ENCODE measurements around the gene KCNQ1.

Gene KCNQ1

DNA sequence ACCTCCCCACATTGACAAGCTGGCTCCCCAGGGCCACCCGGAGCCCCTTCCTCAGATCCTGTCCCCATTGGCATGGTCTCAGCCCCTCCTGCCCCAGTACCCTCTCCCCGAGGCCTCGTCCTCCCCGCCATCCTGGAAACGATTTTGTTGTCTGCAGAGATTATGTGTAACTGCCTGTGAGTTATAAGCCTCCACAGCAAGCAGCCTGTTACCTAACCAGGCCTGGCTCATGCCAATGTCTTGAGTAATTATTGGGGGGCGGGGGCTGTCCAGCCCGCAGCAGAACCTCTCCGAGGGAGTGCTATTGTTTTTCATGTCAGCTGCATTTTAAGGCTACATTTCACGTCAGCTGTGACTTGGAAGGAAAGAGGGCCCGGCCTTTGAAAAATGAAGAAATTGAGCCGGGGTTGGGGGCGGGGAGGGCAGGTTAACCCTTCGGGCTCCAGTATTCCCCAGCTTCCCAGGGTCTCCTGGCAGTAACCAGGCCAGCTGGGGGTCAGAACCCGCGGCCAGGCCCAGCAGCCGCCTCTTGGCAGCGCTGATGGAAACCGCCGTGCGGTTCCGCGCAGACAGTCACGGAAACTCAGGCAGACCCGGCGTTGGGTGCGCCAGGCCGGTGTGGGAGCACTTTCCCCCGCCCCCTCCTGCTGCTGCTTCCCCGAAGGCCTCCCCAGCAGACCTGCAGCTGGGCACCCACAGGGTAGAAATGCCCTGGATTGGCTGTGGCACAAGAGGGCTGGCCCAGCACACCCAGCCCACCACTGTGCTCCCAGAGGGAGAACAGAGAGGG lies 381.3 kb downstream of the KCNQ1 start:
- DNase-seq (ENCODE audit: low spot score) = peak; percentile 97

DNA sequence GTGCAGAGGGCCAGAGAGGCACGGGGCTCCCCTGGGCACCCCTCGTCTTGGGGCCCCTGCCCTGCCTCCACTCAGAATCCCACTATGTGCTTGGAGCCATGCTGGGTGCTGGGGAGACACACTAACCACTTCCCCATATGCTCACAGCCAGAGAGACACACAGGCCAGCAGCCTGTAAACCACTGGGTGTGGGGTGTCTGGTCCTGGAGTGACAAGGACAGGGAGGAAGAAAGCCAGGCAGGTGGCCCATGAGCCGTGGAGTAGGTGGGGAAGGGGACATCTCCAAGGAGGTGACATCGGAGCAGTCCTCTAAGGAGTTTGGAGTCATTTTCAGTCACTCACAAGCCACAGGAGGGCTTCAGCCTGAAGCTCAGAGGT lies 381.9 kb downstream of the KCNQ1 start:
- no peak for DNase-seq (ENCODE audit: low spot score)

DNA sequence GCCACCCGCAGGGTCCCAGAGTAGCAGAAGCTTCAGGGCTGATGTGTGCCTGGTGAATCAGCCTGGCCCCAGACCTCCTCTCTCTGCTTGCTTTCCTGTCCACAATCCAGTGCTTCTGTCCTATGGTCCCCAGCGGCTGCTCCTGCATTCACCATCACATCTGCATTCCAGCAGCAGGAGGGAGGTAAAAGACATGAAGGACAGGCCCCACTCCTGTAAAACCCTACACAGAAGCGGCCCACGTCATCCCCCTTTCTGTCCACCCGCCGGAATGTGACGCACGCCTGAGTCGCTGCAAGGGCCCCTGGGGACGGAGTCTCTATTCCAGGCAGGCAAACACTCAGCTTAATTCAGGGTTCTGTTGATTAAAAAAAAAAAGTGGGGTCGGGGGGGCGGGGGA lies 382.4 kb downstream of the KCNQ1 start:
- no peak for DNase-seq (ENCODE audit: low spot score)

DNA sequence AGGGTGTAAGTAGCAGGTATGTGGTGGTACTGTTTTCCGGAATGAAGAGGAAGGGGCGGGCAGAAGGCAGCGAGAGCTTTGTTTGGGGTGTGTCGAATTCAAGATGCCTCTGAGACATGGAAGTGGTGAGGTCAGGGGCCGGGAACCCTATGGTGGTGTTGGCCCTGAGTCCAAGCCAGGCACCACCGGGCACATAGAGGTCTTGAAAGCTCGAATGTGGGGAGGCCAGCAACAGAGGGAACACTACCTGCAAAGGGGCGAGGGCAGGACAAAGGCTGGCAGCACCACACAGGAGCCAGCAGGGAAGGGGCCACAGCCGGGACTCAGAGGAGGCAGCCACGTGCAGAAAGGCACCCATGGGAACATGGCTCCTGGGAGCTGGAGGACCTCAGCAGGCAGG lies 383.0 kb downstream of the KCNQ1 start:
- DNase-seq (ENCODE audit: low spot score) = no peak

DNA sequence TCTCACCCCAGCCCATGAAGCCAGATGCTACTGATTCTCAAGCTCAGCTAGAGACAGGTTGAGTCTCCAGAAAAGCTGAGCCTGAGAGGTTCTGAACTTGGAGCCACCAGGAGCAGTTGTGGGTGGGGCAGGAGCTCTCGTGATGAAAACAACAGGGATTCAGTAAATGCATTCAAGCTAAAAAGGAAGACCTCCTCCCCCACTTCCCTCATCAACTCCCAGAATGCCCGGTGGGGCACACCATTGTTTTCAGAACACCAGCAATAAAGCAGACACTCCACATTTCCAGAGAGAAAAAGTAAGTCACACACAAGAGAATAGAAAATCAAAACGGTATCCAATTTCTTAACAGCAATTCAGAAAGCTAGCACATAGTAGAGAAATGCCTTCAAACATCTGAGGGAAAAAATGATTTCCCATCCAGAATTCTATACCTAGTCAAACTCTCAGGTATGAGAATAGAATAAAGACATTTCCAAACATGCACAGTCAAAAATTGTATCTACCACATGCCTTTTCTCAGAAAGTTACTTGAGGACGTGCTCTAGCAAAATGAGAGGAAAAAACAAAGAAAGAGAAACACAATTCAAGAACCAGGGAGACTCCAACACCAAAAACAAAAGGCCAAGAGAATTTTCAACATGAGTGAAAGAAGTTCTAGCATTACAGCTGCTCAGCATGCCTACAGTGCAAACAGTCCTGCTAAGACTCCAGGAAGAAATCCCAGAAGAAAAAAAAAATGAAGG lies 383.9 kb downstream of the KCNQ1 start:
- DNase-seq (ENCODE audit: low spot score) = no peak

DNA sequence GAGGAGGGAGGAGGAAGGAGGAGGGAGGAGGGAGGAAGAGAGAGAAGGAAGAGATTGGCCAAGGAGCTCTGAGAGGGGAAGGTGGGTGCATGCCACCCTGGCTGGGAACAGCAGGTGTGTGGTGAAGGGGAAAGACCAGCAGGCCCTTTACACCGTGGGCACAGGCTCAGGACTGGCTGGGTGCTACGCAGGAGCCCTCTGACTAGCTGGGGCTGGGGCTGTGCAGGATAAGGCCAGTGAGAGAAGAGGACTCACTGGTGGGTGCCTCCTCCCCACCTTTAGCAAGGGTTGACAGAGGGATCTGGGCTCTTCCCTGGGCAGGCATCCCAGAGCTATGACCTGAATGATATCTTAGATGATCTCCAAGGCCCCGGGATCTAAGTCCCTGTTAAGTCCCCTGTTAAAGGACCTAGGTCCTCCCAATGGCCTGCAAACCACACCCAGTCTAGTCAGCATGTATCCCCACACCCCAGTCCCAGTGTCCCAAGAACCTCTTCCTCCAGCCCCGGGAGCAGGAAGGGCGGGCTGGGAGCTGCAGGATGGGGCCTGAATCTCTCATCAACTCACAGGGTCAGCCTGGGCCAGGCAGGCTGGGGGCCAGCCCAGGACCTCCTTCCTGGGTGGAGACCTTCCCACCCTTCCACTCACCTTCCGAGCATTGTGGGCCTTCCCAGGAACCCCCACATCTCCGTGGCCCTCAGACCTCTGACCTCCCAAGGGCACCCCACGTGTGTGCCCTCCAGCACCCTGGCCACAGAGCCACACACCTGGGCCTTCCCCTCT lies 385.4 kb downstream of the KCNQ1 start:
- no peak for DNase-seq (ENCODE audit: low spot score)

DNA sequence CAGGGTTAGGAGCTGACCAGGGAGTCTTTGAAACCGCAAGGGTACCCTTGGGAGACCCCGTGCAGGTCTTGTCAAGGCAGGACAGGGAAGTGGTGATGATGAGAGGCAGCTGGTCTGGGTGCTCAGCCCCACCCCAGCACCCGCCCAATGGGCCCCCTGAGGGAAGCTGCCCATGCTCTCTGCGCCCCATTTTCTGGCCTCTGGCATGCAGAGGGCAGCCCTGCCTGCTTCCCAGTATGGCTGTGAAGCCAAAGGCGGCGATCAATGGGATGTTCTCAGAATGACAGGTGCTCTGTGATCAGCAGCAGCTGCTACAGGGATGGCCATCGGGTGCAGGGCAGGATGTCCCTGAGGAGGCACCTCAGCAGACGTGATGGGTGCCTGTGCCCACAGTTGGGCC lies 386.1 kb downstream of the KCNQ1 start:
- no peak for DNase-seq (ENCODE audit: low spot score)

DNA sequence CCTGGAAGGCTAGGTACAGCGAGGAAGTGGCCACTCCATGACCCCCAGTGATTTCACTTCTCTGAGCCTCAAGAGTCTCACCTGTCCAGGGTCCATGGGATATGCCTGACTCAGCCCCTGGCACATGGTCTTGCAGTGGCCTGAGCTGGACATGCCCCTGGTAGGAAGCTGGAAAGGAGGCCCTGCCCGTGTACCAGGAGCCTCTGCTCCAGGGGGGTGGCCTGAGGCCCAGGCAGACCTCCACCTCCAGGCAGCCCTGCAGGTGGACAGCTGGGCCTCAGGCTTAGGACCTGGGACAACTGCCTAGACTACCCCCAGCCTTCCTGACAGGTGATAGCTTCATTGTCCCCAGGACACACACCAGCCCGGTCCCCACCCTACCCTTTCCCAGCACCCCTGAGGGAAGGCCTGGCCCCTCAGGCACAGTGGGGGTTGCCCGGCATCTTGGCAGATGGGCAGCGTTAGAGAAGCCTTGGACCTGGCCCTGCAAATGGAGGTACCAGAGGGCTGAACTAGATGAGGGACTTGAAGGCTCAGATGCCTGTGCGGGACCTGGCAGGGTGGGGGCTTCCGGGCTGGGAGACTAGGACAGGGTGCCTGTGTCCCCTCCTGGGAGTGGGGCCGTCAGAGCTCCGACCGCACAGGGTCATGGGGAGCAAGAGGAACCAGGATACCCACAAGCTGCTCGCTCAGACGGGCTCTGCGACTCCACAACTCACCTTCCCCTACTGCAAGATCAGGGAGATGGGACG lies 387.1 kb downstream of the KCNQ1 start:
- DNase-seq (ENCODE audit: low spot score) = no peak

DNA sequence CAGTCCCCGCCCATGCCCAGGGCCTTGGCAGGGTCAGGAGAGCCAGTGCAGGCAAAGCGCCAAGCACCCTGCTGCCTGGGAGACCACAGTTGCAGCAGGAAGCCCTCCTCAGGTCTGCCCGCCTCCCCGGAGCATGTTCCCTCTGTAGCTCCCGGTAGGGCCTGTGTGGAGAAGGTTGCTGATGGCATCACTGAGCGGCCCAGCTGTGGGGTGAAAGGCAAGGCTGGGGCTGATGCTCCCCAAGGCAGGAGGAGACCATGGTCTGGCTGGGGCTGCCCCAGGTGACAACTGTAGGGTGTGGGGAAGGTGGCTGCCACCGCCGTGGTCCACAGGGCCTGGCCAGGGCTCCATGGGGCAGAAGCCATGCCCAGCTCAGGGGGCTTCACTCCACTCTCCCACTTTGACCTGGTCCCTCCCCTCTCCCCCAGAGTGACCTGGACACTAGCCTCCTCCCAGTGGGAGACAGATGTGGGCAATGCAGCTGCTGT lies 387.8 kb downstream of the KCNQ1 start:
- DNase-seq (ENCODE audit: low spot score) = no peak

DNA sequence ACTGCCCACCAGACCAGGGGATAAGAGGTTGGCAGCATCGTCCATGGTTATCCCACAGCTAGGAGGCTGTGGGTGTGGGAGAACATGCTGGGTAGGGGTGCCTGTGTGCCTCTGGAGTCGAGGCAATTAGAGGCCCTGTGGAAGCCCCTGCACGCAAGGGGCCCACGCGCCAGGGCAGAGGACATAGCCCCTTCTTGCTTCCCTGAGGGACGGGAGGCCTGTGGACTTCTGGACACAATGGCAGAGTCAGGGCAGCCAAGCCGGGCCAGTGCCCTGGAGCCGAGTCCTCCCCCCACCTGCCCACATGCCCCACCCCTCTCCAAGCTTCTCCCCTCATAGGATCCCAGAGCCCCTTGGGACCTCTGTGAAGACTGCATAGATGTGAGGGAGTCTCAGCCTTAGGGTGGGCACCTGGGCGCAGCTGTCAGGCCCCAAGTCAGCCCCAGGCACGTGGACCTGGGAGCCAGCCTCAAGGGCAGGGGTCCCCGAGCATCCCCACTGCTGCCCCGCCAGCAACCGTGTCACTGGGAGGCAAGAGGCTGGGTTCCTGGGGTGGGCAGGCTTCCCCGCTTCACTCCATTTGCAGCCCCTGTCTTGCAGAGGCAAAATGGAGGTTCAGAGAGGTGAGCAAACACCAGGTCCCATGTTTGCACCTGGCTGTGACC lies 388.4 kb downstream of the KCNQ1 start:
- no peak for DNase-seq (ENCODE audit: low spot score)

DNA sequence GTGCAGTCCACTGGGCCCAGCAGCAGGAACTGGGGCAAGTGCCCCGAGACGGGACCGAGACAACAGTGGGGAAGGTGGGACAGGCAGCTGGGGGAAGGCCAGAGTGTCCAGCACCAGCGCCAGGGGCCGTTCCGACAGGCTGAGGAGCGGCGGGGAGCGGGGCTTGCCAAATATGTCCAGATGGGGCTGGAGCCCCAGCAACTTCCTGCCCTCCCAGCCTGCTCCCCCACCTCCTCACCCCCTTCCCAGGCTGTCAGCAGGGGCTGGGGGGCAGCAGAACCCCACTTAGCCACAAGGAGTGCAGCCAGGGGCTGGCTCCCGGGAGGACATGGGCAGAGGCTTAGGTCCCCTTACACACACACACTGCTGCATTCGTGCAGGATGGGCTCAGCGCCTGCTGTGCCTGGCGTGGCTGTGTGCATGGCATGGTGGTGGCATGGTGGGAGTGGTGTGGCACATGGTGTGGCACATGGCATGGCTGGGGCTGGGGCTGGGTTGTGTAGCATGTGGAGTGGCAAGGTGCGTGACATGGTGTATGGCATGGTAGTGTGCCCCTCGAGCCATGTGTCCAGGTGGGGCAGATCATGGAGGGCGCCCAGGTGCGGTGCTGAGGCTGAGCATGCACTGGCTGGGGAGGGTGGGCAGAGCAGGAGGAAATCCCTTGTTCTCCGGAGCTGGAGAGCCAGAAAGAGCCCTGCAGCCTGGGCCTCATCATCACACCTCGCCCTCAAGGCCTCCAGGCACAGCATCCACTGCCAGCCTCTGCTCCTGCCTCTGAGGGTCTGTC lies 389.1 kb downstream of the KCNQ1 start:
- DNase-seq (ENCODE audit: low spot score) = no peak

DNA sequence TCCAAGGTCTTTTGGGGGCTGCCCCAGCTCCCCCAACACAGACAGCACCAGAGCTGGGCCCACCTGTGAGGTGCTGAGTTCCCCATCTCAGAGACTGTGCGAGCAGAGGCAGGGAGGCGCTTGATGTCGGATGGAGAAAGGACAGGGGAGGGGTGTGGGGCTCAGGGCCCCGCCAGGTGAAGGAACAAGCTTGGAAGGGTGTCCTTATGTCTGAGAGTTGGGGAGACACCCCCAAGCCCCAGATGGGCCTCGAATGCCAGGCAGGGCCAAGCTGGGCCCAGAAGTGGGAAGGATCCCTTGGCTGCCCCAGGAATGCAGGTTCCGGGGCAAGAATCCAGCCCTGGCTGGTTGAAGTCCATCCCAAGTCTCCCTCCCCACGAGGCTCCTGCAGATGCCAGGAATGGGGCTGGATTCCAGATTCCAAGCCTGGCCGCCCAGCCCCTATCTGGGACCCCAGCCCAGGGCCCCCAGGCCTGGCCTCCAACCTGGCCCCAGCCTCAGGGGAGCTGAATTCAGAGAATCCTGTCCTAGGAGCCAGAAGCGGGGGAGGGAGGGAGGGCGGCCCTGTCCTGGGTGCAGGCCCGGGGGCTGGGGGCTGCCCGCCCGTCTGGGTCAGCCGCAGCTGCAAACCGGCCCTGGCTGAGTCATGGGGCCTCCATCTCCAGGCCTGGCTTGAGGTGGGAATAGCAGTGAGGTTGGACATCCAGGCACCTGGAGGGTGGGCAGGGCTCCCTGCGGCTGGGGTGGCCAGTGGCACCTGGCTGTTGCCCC lies 389.9 kb downstream of the KCNQ1 start:
- DNase-seq (ENCODE audit: low spot score) = no peak

DNA sequence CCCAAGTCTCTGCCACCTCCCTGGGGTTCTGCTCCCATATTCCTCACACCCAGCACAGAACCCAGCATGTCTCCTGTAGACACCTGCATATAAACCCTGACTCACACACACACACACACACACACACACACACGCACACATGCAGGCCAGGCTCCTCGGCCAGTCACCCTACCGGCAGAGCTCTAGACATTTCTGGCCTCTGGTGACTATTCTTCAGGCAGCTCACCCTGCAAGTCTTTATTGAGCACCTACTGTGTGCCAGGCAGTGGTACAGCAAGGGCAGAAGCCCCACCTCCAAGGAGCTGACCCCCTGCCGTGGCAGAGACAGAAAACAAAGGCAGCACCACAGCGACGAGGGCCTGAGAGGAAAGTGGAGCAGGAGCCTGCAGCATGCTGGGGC lies 390.5 kb downstream of the KCNQ1 start:
- no peak for DNase-seq (ENCODE audit: low spot score)

DNA sequence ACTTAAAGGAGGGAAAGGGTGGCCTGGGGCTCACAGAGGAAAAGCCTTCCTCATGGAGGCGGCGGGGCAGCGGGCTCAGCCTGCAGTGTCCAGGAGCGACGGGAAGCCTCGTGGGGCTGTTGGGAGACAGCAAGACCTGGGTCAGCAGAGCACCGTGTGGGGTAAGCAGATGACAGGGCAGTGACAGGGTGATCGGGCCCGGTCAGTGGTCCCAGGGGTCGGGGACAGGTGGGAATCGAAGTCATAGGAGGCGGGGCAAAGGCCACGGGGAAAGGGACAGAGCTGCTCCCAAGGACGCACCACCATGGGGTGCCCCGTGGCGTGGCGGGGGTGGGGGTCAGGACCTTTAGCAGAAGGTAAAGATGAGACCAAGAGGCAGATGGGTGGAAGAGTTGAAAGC lies 390.9 kb downstream of the KCNQ1 start:
- DNase-seq (ENCODE audit: low spot score) = no peak

DNA sequence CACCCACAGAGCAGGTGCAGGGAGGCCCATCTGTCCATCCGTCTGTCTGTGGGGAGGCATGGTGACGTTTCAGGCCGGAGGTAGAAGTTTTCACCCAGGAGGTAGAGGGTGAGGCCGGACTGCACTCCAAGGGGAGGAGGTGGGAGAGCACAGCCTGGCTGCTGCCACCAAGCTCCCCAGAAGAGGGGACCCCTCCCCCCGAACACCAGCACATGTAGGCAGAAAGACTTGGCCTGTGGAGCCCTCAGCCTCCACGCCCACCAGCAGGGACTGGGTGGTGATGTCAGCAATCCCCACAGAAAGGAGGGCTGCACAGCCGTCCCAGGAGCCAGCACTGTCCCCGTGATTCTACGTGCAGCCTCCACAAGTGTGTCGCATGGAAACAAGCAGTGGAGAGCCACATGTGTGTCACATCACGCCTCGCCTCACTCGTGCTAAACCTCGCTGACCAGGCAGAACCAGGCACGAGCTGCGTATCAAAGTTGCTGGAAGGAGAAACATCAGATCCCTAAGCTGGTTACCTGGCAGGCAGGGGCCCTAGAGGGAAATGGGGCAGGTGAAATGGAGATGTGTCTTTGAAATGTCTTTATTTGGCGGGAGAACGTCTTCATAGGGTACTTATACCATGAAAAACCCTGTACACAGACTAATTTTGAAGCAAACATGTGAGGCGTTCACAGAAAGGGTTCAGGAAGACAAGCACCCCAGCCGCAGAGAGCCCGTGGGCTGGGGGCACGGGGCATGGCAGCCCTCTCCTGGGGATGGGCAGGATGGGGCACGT lies 391.7 kb downstream of the KCNQ1 start:
- no peak for DNase-seq (ENCODE audit: low spot score)

DNA sequence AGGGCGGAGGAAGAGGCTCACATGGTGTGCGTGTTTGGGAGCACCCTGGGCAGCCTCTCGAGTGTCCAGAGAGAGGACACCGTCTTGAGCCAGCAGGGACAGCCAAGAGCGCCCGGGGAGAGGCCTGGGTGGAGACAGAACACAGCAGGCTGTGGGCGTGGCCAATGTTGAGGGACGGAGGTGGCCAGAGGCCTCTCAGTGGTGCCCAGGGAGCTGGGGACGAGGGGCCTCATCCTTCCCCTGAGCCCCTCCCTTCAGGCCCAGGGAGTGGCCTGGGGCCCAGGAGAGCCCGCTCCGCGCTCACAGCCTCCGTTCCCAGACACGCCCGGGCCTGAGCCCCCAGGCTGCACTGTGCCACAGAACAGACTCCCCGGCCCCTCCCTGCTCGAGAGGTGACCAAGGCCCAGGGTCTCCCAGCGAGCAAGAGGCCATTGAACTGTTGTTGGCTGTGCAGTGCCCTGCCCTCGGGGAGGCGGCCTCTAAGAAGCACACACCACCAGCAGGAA lies 392.3 kb downstream of the KCNQ1 start:
- peak; percentile 93 for DNase-seq (ENCODE audit: low spot score)

DNA sequence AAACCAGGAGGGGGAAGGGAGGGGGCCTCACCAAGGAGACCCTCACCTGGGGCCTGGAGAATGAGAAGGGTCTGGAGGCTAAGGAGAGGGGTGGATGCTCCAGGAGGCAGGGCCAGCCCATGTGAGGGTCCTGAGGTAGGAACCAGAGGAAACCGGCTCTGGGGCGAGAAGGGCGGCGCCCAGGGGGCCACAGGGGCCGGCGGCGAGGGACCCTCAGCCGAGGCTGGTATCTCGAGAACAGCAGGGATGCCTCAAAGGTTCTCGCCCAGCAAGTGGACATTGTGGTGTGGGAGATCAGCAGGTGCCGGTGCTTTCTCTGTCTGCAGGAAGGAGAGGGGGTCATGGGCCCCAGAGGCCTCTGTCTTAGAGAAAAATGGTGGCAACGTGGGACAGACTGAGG lies 392.8 kb downstream of the KCNQ1 start:
- DNase-seq (ENCODE audit: low spot score) = no peak

DNA sequence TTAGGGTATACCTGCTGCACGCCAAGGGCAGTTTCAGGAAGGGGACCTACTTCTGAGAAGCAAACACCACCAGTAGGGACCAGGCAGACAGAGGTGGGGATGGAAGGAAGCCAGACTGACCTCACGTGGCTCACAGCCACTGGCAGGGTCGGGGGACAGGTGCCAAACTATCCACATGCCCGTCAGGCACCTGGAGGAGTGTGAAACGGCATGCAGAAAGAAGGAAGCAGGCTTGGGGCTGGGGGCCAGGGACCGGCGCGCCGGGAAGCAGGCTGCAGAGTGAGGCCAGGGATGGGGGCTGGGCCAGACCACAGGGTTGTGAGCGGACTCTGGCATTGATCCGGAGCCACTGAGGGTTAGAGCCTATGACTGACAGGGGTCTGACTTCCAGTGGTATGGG lies 393.3 kb downstream of the KCNQ1 start:
- no peak for DNase-seq (ENCODE audit: low spot score)

All from AG08395 (cell line).